Thymus (tissue), 11 donors: Measurements from ENCODE around the gene TBX5. TPM values are rescaled to one million over a fixed set of nuclear protein-coding genes. Genes with fewer than 3 reads are reported as not detected.

Source experiments
- DNase-seq, 9 donors: peaks; one replicate each; pipeline ENCODE4 v3.0.0-alpha.2; 2013; ENCODE audit warnings: low spot score in 9 of 9, low read depth in 6 of 9, missing footprints in 1 of 9
- H3K27ac ChIP-seq, 2 donors: one replicate each; pipeline ENCODE4 v1.5.1; 2013; ENCODE audit warnings: control low read depth in 1 of 2, low read depth in 1 of 2, low read length in 1 of 2, mild to moderate bottlenecking in 1 of 2, moderate library complexity in 1 of 2
- H3K27me3 ChIP-seq, 2 donors: one replicate each; pipeline ENCODE4 v1.5.1; 2013; ENCODE audit warnings: low read length in 1 of 2; ENCODE audit not compliant: control insufficient read depth in 2 of 2, insufficient read depth in 1 of 2
- H3K36me3 ChIP-seq, 2 donors: one replicate each; pipeline ENCODE4 v1.5.1; 2013; ENCODE audit warnings: low read length in 1 of 2, mild to moderate bottlenecking in 1 of 2, moderate library complexity in 1 of 2; ENCODE audit not compliant: control insufficient read depth in 2 of 2, insufficient read depth in 2 of 2
- H3K4me1 ChIP-seq, 2 donors: one replicate each; pipeline ENCODE4 v1.5.1; 2013; ENCODE audit warnings: low read length in 2 of 2; ENCODE audit not compliant: control insufficient read depth in 2 of 2, insufficient read depth in 2 of 2
- H3K4me3 ChIP-seq, 2 donors: one replicate each; pipeline ENCODE4 v1.5.1; 2013; ENCODE audit warnings: low read length in 2 of 2, control low read depth in 1 of 2, mild to moderate bottlenecking in 1 of 2
- H3K9me3 ChIP-seq, 2 donors: one replicate each; pipeline ENCODE4 v1.5.1; 2013; ENCODE audit warnings: low read length in 1 of 2, mild to moderate bottlenecking in 1 of 2; ENCODE audit not compliant: control insufficient read depth in 2 of 2, insufficient read depth in 1 of 2
- WGBS: extraction: QIAGEN DNeasy Blood & Tissue Kit; methylation state at CpG from one replicate; pipeline ENCODE4 v1.1.7; 2013; 5-methylcytosine and 5-hydroxymethylcytosine counted together
- polyA plus RNA-seq: library from polyadenylated mRNA; stranded (reverse); fragments of 200-250 nt; gene quantifications from one replicate; pipeline ENCODE4 v1.2.3, GENCODE V29; 2013
- total RNA-seq: library from RNA; stranded (reverse); fragments of 120-200 nt; gene quantifications from one replicate; pipeline ENCODE4 v1.2.4, GENCODE V29; 2013
- donor health status: healthy.

The TBX5 gene
- total and polyA plus RNA-seq, 2 donors, result 0.02 TPM; not detected in 1

GRCh38 chr12:114311974-114312373, 94.0 kb downstream of the TBX5 start:
- Histone ChIP-seq H3K4me3 (no peak overlapping the region), H3K27me3 (no peaks in the 10 kb centered on the region), H3K27ac (no peak overlapping the region), H3K4me1 (no peaks in the 10 kb centered on the region), H3K9me3 (no peaks in the 10 kb centered on the region), H3K36me3 (no peaks in the 10 kb centered on the region)
- WGBS, result 87% methylated on average over 4 of the region's 4 CpGs
- DNase-seq, result no peak

DNA sequence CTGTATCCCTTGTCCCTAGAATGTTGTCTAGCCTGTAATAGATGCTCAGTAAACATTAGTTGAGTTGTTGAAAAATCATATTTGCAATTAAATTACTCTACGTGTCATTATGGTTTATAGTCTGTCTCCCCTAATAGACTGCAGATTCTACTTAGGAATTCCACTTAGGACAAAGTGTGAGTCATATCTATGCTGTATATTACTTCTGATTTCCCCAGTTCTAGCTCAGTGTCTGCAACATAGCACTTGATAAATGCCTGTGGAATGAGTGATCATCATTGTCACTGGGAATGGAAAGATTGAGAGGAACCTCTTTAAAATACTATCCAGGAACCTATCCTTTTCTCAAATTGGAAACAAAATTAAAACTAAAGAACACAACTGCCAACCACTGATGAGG, 99.3 kb downstream of the TBX5 start:
- H3K4me3 ChIP-seq, result no peak overlapping the region
- no peak overlapping the region for H3K27ac ChIP-seq
- 85% methylated on average over 1 of the region's 1 CpG for WGBS
- no peaks in the 10 kb centered on the region for H3K36me3 ChIP-seq
- no peaks in the 10 kb centered on the region for H3K4me1 ChIP-seq
- no peaks in the 10 kb centered on the region for H3K9me3 ChIP-seq
- DNase-seq, result no peak
- H3K27me3 ChIP-seq, result no peaks in the 10 kb centered on the region

DNA sequence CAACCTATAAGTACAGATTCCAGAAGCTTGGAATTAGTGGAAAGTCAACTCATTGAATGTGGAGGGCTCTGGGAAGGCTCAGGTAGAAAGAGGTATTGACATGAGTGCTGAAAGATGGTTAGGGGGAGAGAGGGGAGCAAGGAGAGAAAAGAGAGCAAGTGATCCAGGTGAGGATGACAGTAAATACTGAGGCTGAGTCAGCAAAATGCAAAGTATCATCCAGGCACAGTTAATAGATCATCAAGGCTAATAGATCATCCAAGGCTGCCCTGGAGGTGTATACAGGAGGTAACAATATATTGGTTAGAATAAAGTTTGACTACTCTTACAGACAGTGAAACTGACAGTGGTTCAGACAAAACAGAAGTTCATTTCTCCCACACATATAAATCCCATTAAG, 100.5 kb downstream of the TBX5 start:
- Histone ChIP-seq H3K36me3 (no peaks in the 10 kb centered on the region), H3K4me1 (no peaks in the 10 kb centered on the region), H3K27me3 (no peaks in the 10 kb centered on the region), H3K4me3 (no peak overlapping the region), H3K27ac (no peak overlapping the region), H3K9me3 (no peaks in the 10 kb centered on the region)
- no peak for DNase-seq
